Measurements from ENCODE around the gene MAPKBP1. TPM values are rescaled to one million over a fixed set of nuclear protein-coding genes. Genes with fewer than 3 reads are reported as not detected.
A peak's percentile ranks its signal among the peaks of the same experiment; 100 is the strongest.

The MAPKBP1 gene
- total and polyA plus RNA-seq, 11 donors: 6.3 to 20.5 (median 14.8) TPM

- no peaks in the 10 kb centered on the region for H3K9me3 ChIP-seq
- no peak overlapping the region for H3K27ac ChIP-seq
- intact Hi-C loops (cut with DNase I): loop anchor here in 6 of 10 donors (5.0 to 10.0 kb wide), 6 partner anchors 47 to 150 kb away; partner anchors contain the start of genes EHD4 (in 3 of the 6), SPTBN5 (in 2 of the 6) and MAPKBP1 (in 1 of the 6)
- WGBS, 4 donors: 84 to 97% (median 87%) methylated on average over 7 to 10 of the region's 10 CpGs
- H3K27me3 ChIP-seq: no peaks in the 10 kb centered on the region
- no peak overlapping the region for H3K4me3 ChIP-seq
- DNase-seq: no peak
- TF ChIP-seq CTCF (IDR thresholded peaks at IDR 0.05) (no peak), POLR2A (IDR thresholded peaks at IDR 0.05) (no peak)
- peaks cover 0 to 49% (median 36%) of the 10 kb centered on the region in 9 donors for H3K36me3 ChIP-seq
- no peak for ATAC-seq
- H3K4me1 ChIP-seq: peaks cover 0 to 19% (median 13%) of the 10 kb centered on the region in 12 donors
Measured at GRCh38 chr15:41825145-41825544, 50.9 kb downstream of the MAPKBP1 start.

- 72 to 79% (median 77%) methylated on average over 13 of the region's 13 CpGs for WGBS, 4 donors
Measured at GRCh38 chr15:41825572-41826535, 51.6 kb downstream of the MAPKBP1 start.

GRCh38 chr15:41827290-41827879, 53.1 kb downstream of the MAPKBP1 start:
- no peaks in the 10 kb centered on the region for H3K27me3 ChIP-seq
- peak overlapping the region in 7 of 12 donors; percentile 10 to 89 (median 84) for H3K27ac ChIP-seq
- peaks cover 0 to 26% (median 14%) of the 10 kb centered on the region in 12 donors for H3K4me1 ChIP-seq
- no peaks in the 10 kb centered on the region for H3K9me3 ChIP-seq
- peak in 1 of 5 donors; percentile 32 for DNase-seq
- intact Hi-C loops (cut with DNase I): loop anchor here in 6 of 10 donors (5.0 to 10.0 kb wide), 6 partner anchors 45 to 147 kb away; partner anchors contain the start of genes EHD4 (in 3 of the 6), SPTBN5 (in 2 of the 6) and MAPKBP1 (in 1 of the 6)
- 8 to 12% (median 10%) methylated on average over 24 to 37 of the region's 37 CpGs for whole genome bisulfite sequencing, 4 donors
- peak overlapping the region; percentile 52 to 88 (median 76) for H3K4me3 ChIP-seq
- TF ChIP-seq POLR2A (IDR thresholded peaks at IDR 0.05) (no peak), CTCF (IDR thresholded peaks at IDR 0.05) (no peak)
- H3K36me3 ChIP-seq: peaks cover 0 to 40% (median 27%) of the 10 kb centered on the region in 9 donors
- ATAC-seq: peak in 2 of 4 donors; percentile 0 to 4

More at GRCh38 chr15:41825572-41826535, 51.6 kb downstream of the MAPKBP1 start:
- Histone ChIP-seq H3K4me1 (peaks cover 0 to 19% (median 13%) of the 10 kb centered on the region in 12 donors), H3K9me3 (no peaks in the 10 kb centered on the region), H3K4me3 (no peak overlapping the region), H3K27ac (no peak overlapping the region), H3K36me3 (peaks cover 0 to 42% (median 31%) of the 10 kb centered on the region in 9 donors), H3K27me3 (no peaks in the 10 kb centered on the region)
- intact Hi-C loops (cut with DNase I): loop anchor here in 6 of 10 donors (5.0 to 10.0 kb wide), 6 partner anchors 46 to 149 kb away; partner anchors contain the start of genes EHD4 (in 3 of the 6), SPTBN5 (in 2 of the 6) and MAPKBP1 (in 1 of the 6)
- no peak for TF ChIP-seq POLR2A (IDR thresholded peaks at IDR 0.05)
- no peak for TF ChIP-seq CTCF (IDR thresholded peaks at IDR 0.05)
- ATAC-seq (no peak), DNase-seq (no peak)

Measured in heart left ventricle (tissue), 16 donors.